GM10266 (cell line): ENCODE results near the gene ZNF786.
A peak's percentile ranks its signal among the peaks of the same experiment; 100 is the strongest.

Experiments used
- DNase-seq: peaks from one replicate; pipeline ENCODE4 v3.0.0; 2012; ENCODE audit errors: extremely low spot score
- CTCF ChIP-seq: IDR thresholded peaks from 2 replicates; pipeline ENCODE4 v1.5.1; 2012; ENCODE audit warnings: mild to moderate bottlenecking, low read depth; ENCODE audit not compliant: control insufficient read depth, insufficient read depth; ENCODE audit errors: missing control alignments

Gene ZNF786

GRCh38 chr7:149090397-149091195, at the start of gene ZNF786:
TSS of gene ZNF786 (minus strand) at chr7:149090718. CDS start at chr7:149090640, 78 bp downstream.
- peak; percentile 91 for TF ChIP-seq CTCF
- peak; percentile 95 for DNase-seq

- no peak for TF ChIP-seq CTCF
- DNase-seq: no peak
Measured at GRCh38 chr7:149136118-149136517, 45.6 kb upstream of the ZNF786 start.

- TF ChIP-seq CTCF: no peak
- DNase-seq: no peak
Measured at GRCh38 chr7:149133028-149133710, 42.7 kb upstream of the ZNF786 start.

GRCh38 chr7:149130572-149131198, 40.2 kb upstream of the ZNF786 start:
- no peak for TF ChIP-seq CTCF
- no peak for DNase-seq

GRCh38 chr7:149126662-149127266, 36.2 kb upstream of the ZNF786 start:
- TF ChIP-seq CTCF: no peak
- peak; percentile 84 for DNase-seq

- peak; percentile 99 for TF ChIP-seq CTCF
- peak; percentile 96 for DNase-seq
Measured at GRCh38 chr7:149125863-149126661, 35.5 kb upstream of the ZNF786 start, which contains the start of gene ZNF425. TSS of gene ZNF425 (minus strand) at chr7:149126324. CDS start at chr7:149126213, 111 bp downstream.
